ENCODE measurements around the gene LRRC1. TPM values are rescaled to one million over a fixed set of nuclear protein-coding genes. Genes with fewer than 3 reads are reported as not detected.

LRRC1 gene
- polyA plus RNA-seq, 1 donor (not counting 4 experiments of a cell fraction or from before 2014, with no cell fraction given), result 19.7 TPM

- no peak overlapping the region for H3K4me2 ChIP-seq (ENCODE audit: control insufficient read depth, extremely low read depth, insufficient read depth, low read depth, low read length)
- FAIRE-seq (no peak), DNase-seq (ENCODE audit: low read depth, low spot score) (no peak)
- TF ChIP-seq EZH2 (IDR thresholded peaks at IDR 0.05; ENCODE audit: low read length) (no peak), CTCF (optimal IDR thresholded peaks at IDR 0.05 in 1 of 3, IDR thresholded peaks at IDR 0.05 in 1 of 3, conservative IDR thresholded peaks at IDR 0.05 in 1 of 3; ENCODE audit: extremely low read depth in 1 of 3, insufficient read depth in 2 of 3, low read length in 3 of 3) (no peak)
- no peaks in the 10 kb centered on the region for H3K9me3 ChIP-seq (ENCODE audit: control insufficient read depth, low read depth, low read length)
- H3K36me3 ChIP-seq (ENCODE audit: control insufficient read depth in 2 of 2, extremely low read depth in 1 of 2, insufficient read depth in 2 of 2, low read length in 2 of 2), result peaks cover 4 to 21% of the 10 kb centered on the region in 2 experiments
- H3K9me1 ChIP-seq (ENCODE audit: control insufficient read depth, extremely low read depth, insufficient read depth, low read length), result no peaks in the 10 kb centered on the region
- no peak overlapping the region for H3K27ac ChIP-seq (ENCODE audit: control insufficient read depth, insufficient read depth, low read length)
- H2AFZ ChIP-seq (ENCODE audit: control insufficient read depth, low read length), result no peak overlapping the region
- H3K4me3 ChIP-seq (ENCODE audit: control insufficient read depth in 2 of 3, extremely low read depth in 1 of 3, insufficient read depth in 2 of 3, low read depth in 1 of 3, low read length in 3 of 3), result no peak overlapping the region
- peaks cover 2% of the 10 kb centered on the region for H3K79me2 ChIP-seq (ENCODE audit: control insufficient read depth, insufficient read depth, low read length)
- no peak overlapping the region for H3K9ac ChIP-seq (ENCODE audit: control insufficient read depth, extremely low read depth, insufficient read depth, low read length)
- H4K20me1 ChIP-seq (ENCODE audit: control insufficient read depth, extremely low read depth, insufficient read depth, low read length), result no peaks in the 10 kb centered on the region
- peaks cover 7% of the 10 kb centered on the region for H3K4me1 ChIP-seq (ENCODE audit: control insufficient read depth, extremely low read depth, insufficient read depth, low read length)
- dilution Hi-C loops (cut with MboI; ENCODE audit: extremely low pct_ligation_motif_present, low sequenced_read_pairs), result no loop called here
- H3K27me3 ChIP-seq (ENCODE audit: control insufficient read depth, extremely low read depth, insufficient read depth, low read length), result no peaks in the 10 kb centered on the region
Measured at GRCh38 chr6:53899512-53899911, 104.7 kb downstream of the LRRC1 start.

- H3K4me2 ChIP-seq (ENCODE audit: control insufficient read depth, extremely low read depth, insufficient read depth, low read depth, low read length), result no peak overlapping the region
Measured at GRCh38 chr6:53903357-53903756, 108.6 kb downstream of the LRRC1 start.

More at GRCh38 chr6:53903357-53903756, 108.6 kb downstream of the LRRC1 start:
- H3K36me3 ChIP-seq (ENCODE audit: control insufficient read depth in 2 of 2, extremely low read depth in 1 of 2, insufficient read depth in 2 of 2, low read length in 2 of 2), result peaks cover 14 to 27% of the 10 kb centered on the region in 2 experiments
- H3K27me3 ChIP-seq (ENCODE audit: control insufficient read depth, extremely low read depth, insufficient read depth, low read length), result no peaks in the 10 kb centered on the region
- no peak overlapping the region for H2AFZ ChIP-seq (ENCODE audit: control insufficient read depth, low read length)
- no peaks in the 10 kb centered on the region for H4K20me1 ChIP-seq (ENCODE audit: control insufficient read depth, extremely low read depth, insufficient read depth, low read length)
- H3K9ac ChIP-seq (ENCODE audit: control insufficient read depth, extremely low read depth, insufficient read depth, low read length), result no peak overlapping the region
- H3K4me1 ChIP-seq (ENCODE audit: control insufficient read depth, extremely low read depth, insufficient read depth, low read length), result no peaks in the 10 kb centered on the region
- TF ChIP-seq CTCF (optimal IDR thresholded peaks at IDR 0.05 in 1 of 3, IDR thresholded peaks at IDR 0.05 in 1 of 3, conservative IDR thresholded peaks at IDR 0.05 in 1 of 3; ENCODE audit: extremely low read depth in 1 of 3, insufficient read depth in 2 of 3, low read length in 3 of 3) (no peak), EZH2 (IDR thresholded peaks at IDR 0.05; ENCODE audit: low read length) (no peak)
- H3K9me1 ChIP-seq (ENCODE audit: control insufficient read depth, extremely low read depth, insufficient read depth, low read length), result no peaks in the 10 kb centered on the region
- no peak overlapping the region for H3K27ac ChIP-seq (ENCODE audit: control insufficient read depth, insufficient read depth, low read length)
- DNase-seq (ENCODE audit: low read depth, low spot score) (no peak), FAIRE-seq (no peak)
- no peak overlapping the region for H3K4me3 ChIP-seq (ENCODE audit: control insufficient read depth in 2 of 3, extremely low read depth in 1 of 3, insufficient read depth in 2 of 3, low read depth in 1 of 3, low read length in 3 of 3)
- H3K9me3 ChIP-seq (ENCODE audit: control insufficient read depth, low read depth, low read length), result no peaks in the 10 kb centered on the region
- dilution Hi-C loops (cut with MboI; ENCODE audit: extremely low pct_ligation_motif_present, low sequenced_read_pairs), result no loop called here
- no peaks in the 10 kb centered on the region for H3K79me2 ChIP-seq (ENCODE audit: control insufficient read depth, insufficient read depth, low read length)

Measured in keratinocyte (primary cell).